SH-SY5Y (cell line): ENCODE data around the gene BUD23.

Experiments
- GATA2 ChIP-seq: IDR thresholded peaks from 2 replicates; pipeline ENCODE4 v1.6.1; 2011; ENCODE audit warnings: mild to moderate bottlenecking, low read depth, low read length
- GATA3 ChIP-seq: IDR thresholded peaks from 2 replicates; pipeline ENCODE4 v1.6.1; 2011; ENCODE audit warnings: low read depth, mild to moderate bottlenecking, low read length, moderate library complexity

GRCh38 chr7:73671857-73672445 is 11.4 kb upstream of the BUD23 start:
- TF ChIP-seq GATA3 = no peak
- TF ChIP-seq GATA2 = no peak
